Testis (tissue), 2 donors: ENCODE measurements around the gene SPAG6.

Experiments used
- POLR2A ChIP-seq: fragments of 450-650 bp; IDR thresholded peaks from one replicate; pipeline ENCODE4 v1.6.1; 2017; ENCODE audit warnings: antibody characterized with exemption, mild to moderate bottlenecking, moderate library complexity
- TF ChIP-seq, protein P1 (sequence below), 3 experiments: fragments of 450-650 bp in 2 of 3; fragments of 200-600 bp in 1 of 3; sonication (generic) in 1 of 3; IDR thresholded peaks; one replicate each; pipeline ENCODE4 v1.5.1; 2016 to 2019; ENCODE audit warnings: antibody characterized with exemption in 3 of 3, mild to moderate bottlenecking in 2 of 3, moderate library complexity in 1 of 3

DNA sequence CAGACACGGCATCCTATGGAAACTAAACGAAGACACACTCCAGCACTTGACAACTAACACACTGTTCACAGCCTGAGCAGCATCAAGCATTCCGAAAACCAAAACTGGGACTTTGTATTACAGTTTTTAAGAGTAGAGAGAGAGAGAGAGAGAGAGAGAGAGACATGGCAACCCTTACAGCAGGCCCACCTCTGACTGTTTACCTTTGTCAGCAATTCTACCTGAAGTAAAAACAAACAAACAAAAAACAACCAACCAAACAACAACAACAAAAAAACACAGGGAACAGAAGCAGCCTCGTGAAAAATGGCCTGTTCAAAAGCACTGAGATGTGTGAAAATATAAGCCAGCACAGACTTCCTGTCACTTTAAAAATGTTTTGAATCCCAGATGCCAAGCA lies 118.0 kb downstream of the SPAG6 start:
- TF ChIP-seq, protein P1, sequence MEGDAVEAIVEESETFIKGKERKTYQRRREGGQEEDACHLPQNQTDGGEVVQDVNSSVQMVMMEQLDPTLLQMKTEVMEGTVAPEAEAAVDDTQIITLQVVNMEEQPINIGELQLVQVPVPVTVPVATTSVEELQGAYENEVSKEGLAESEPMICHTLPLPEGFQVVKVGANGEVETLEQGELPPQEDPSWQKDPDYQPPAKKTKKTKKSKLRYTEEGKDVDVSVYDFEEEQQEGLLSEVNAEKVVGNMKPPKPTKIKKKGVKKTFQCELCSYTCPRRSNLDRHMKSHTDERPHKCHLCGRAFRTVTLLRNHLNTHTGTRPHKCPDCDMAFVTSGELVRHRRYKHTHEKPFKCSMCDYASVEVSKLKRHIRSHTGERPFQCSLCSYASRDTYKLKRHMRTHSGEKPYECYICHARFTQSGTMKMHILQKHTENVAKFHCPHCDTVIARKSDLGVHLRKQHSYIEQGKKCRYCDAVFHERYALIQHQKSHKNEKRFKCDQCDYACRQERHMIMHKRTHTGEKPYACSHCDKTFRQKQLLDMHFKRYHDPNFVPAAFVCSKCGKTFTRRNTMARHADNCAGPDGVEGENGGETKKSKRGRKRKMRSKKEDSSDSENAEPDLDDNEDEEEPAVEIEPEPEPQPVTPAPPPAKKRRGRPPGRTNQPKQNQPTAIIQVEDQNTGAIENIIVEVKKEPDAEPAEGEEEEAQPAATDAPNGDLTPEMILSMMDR (IDR thresholded peaks at IDR 0.05), result no peak
- no peak for TF ChIP-seq POLR2A
